Loucy (cell line): Measurements from ENCODE around the gene DIPK1B.

ENCODE experiments used
- EZH2phosphoT487 ChIP-seq: fragments of 200-600 bp; IDR thresholded peaks from 2 replicates; pipeline ENCODE4 v1.6.1; 2018; ENCODE audit warnings: antibody characterized with exemption, mild to moderate bottlenecking, moderate library complexity, borderline replicate concordance
- TF ChIP-seq, protein P1 (sequence below): fragments of 200-600 bp; sonication (generic); conservative IDR thresholded peaks from 2 replicates; pipeline ENCODE4 v1.5.1; 2014; ENCODE audit warnings: mild to moderate bottlenecking, antibody characterized with exemption, low read length

GRCh38 chr9:136695955-136696354, 16.4 kb upstream of the DIPK1B start:
- TF ChIP-seq, protein P1, sequence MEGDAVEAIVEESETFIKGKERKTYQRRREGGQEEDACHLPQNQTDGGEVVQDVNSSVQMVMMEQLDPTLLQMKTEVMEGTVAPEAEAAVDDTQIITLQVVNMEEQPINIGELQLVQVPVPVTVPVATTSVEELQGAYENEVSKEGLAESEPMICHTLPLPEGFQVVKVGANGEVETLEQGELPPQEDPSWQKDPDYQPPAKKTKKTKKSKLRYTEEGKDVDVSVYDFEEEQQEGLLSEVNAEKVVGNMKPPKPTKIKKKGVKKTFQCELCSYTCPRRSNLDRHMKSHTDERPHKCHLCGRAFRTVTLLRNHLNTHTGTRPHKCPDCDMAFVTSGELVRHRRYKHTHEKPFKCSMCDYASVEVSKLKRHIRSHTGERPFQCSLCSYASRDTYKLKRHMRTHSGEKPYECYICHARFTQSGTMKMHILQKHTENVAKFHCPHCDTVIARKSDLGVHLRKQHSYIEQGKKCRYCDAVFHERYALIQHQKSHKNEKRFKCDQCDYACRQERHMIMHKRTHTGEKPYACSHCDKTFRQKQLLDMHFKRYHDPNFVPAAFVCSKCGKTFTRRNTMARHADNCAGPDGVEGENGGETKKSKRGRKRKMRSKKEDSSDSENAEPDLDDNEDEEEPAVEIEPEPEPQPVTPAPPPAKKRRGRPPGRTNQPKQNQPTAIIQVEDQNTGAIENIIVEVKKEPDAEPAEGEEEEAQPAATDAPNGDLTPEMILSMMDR, result no peak
- TF ChIP-seq EZH2phosphoT487, result no peak
